ENCODE data around the gene GADD45G. TPM values are rescaled to one million over a fixed set of nuclear protein-coding genes. Genes with fewer than 3 reads are reported as not detected.

GADD45G gene
- total RNA-seq, 1 donor from 2014 or later, result 5.2 TPM

DNA sequence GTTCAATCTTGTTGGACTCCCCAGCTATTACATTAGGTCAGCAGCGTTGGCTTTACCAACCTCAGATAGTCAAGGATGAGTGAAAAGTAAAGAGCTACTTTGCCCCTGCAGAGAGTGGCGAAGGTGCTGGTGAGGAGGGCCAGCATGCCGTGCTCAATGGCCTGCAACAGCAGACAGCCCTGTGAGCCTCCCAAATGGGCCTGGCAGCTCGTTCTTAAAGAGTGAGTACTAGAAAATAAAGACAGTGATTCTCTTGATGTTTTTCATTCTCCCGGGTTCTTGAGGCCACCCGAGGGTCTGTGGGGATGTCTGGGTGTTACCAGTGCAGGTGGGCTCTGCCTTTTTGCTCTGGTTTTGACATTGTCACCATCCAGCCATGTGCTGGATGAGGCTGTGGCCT is 16.2 kb downstream of the GADD45G start:
- TF ChIP-seq, protein P1, sequence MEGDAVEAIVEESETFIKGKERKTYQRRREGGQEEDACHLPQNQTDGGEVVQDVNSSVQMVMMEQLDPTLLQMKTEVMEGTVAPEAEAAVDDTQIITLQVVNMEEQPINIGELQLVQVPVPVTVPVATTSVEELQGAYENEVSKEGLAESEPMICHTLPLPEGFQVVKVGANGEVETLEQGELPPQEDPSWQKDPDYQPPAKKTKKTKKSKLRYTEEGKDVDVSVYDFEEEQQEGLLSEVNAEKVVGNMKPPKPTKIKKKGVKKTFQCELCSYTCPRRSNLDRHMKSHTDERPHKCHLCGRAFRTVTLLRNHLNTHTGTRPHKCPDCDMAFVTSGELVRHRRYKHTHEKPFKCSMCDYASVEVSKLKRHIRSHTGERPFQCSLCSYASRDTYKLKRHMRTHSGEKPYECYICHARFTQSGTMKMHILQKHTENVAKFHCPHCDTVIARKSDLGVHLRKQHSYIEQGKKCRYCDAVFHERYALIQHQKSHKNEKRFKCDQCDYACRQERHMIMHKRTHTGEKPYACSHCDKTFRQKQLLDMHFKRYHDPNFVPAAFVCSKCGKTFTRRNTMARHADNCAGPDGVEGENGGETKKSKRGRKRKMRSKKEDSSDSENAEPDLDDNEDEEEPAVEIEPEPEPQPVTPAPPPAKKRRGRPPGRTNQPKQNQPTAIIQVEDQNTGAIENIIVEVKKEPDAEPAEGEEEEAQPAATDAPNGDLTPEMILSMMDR (IDR thresholded peaks at IDR 0.05; ENCODE audit: insufficient read depth, low read depth, low read length), result no peak
- no peak for TF ChIP-seq EZH2 (IDR thresholded peaks at IDR 0.05; ENCODE audit: insufficient read depth, low read length)
- H3K9me3 ChIP-seq (ENCODE audit: insufficient read depth, low read depth, low read length), result no peaks in the 10 kb centered on the region

DNA sequence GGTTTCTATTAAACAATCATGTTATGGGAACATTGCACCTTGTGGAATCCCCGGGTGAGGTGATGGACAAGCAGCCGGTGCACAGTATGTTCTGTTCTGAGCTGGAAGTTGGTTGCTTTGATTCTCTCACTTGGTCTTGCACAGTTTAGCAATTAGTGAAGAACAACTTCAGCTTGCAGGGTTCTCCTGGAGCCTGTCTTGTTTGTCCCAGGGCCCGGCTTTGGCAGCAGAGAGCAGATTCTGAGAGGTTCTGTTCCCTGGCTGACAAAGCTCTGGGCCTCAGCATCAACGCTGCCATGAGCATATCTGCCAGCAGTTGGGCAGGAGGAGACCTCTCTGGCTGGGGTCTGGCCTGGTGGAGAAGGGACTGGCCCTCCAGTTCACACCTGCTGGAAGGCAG is 16.9 kb downstream of the GADD45G start:
- Histone ChIP-seq H3K4me2 (ENCODE audit: low read length) (no peak overlapping the region), H3K27me3 (ENCODE audit: insufficient read depth, low read length) (peaks cover 12% of the 10 kb centered on the region), H2AFZ (ENCODE audit: low read depth, low read length) (no peak overlapping the region), H3K4me3 (ENCODE audit: insufficient read depth, low read depth, low read length) (no peak overlapping the region), H3K36me3 (ENCODE audit: insufficient read depth, low read length) (no peaks in the 10 kb centered on the region), H3K9ac (ENCODE audit: low read length) (no peak overlapping the region), H3K27ac (ENCODE audit: low read depth, low read length) (no peak overlapping the region), H4K20me1 (ENCODE audit: insufficient read depth, low read length) (no peaks in the 10 kb centered on the region), H3K79me2 (ENCODE audit: insufficient read depth, low read length) (no peaks in the 10 kb centered on the region), H3K4me1 (ENCODE audit: insufficient read depth, low read length) (no peaks in the 10 kb centered on the region), H3K9me3 (ENCODE audit: insufficient read depth, low read depth, low read length) (no peaks in the 10 kb centered on the region)
- Mint-ChIP-seq H3K36me3 (ENCODE audit: low read depth, unreplicated experiment) (no peaks in the 10 kb centered on the region), H3K4me3 (ENCODE audit: unreplicated experiment) (no peak overlapping the region), H3K27ac (ENCODE audit: unreplicated experiment) (no peak overlapping the region), H3K27me3 (ENCODE audit: low read depth, unreplicated experiment) (peaks cover 85% of the 10 kb centered on the region), H3K9me3 (ENCODE audit: unreplicated experiment) (peaks cover 5% of the 10 kb centered on the region), H3K4me1 (ENCODE audit: low read depth, unreplicated experiment) (peaks cover 5% of the 10 kb centered on the region)
- DNase-seq (ENCODE audit: low read depth) (no peak), FAIRE-seq (no peak)
- TF ChIP-seq, protein P1 (IDR thresholded peaks at IDR 0.05; ENCODE audit: insufficient read depth, low read depth, low read length), result no peak
- no peak for TF ChIP-seq EZH2 (IDR thresholded peaks at IDR 0.05; ENCODE audit: insufficient read depth, low read length)

More for the DNA sequence above, 16.2 kb downstream of the GADD45G start:
- peaks cover 5% of the 10 kb centered on the region for H3K9me3 Mint-ChIP-seq (ENCODE audit: unreplicated experiment)
- Histone ChIP-seq H3K27me3 (ENCODE audit: insufficient read depth, low read length) (peaks cover 12% of the 10 kb centered on the region), H3K36me3 (ENCODE audit: insufficient read depth, low read length) (no peaks in the 10 kb centered on the region), H3K27ac (ENCODE audit: low read depth, low read length) (no peak overlapping the region), H2AFZ (ENCODE audit: low read depth, low read length) (no peak overlapping the region), H3K4me1 (ENCODE audit: insufficient read depth, low read length) (no peaks in the 10 kb centered on the region), H3K4me2 (ENCODE audit: low read length) (no peak overlapping the region), H3K4me3 (ENCODE audit: insufficient read depth, low read depth, low read length) (no peak overlapping the region), H4K20me1 (ENCODE audit: insufficient read depth, low read length) (no peaks in the 10 kb centered on the region), H3K9ac (ENCODE audit: low read length) (no peak overlapping the region), H3K79me2 (ENCODE audit: insufficient read depth, low read length) (no peaks in the 10 kb centered on the region)
- H3K36me3 Mint-ChIP-seq (ENCODE audit: low read depth, unreplicated experiment), result no peaks in the 10 kb centered on the region
- DNase-seq (ENCODE audit: low read depth) (no peak), FAIRE-seq (no peak)
- H3K27me3 Mint-ChIP-seq (ENCODE audit: low read depth, unreplicated experiment), result peaks cover 85% of the 10 kb centered on the region
- H3K4me3 Mint-ChIP-seq (ENCODE audit: unreplicated experiment), result no peak overlapping the region
- peaks cover 5% of the 10 kb centered on the region for H3K4me1 Mint-ChIP-seq (ENCODE audit: low read depth, unreplicated experiment)
- no peak overlapping the region for H3K27ac Mint-ChIP-seq (ENCODE audit: unreplicated experiment)

DNA sequence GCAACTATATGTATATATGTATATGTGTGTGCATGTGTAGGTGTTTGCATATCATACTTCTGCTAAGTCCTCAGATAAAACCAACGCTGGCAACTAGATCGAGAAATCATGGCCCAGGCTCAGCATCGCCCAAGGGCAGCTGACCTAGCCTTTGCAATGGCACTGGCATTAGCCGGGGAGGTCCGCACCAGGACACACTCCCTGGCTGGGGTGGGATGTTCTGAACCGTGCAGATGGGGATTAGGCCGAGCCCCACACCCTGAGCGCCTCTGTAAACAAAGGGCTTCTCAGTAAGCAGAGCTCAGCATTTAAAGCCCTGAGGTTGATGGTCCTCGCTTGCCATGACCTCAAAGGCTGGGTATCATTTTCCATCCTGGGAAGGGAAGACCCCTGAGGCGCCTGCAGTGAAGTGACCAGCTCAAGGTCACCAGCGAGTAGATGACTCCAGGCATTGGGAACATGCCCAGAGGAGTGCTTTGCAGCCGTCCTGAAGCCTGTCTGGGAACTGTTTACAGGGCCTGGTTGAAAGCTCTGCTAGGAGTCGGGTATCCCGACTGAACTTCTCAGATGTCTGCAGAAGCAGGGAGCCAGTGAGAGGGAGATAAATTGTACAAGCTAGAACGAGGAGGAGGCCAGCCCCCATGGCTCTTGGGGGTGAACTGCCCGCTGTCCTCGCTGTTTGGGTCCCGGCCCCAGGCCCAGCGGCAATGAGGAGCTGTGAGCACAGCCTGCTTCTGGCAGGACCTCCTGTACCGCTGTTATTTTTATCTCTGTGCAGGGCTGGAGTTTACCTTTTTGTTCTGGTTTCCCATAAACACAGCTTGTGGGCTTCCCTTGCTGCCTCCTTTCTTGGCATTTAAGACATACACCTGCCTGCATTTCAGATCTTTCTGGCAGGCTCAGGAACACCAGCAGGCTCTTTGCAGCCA is 18.4 kb downstream of the GADD45G start:
- Mint-ChIP-seq H3K27ac (ENCODE audit: unreplicated experiment) (no peak overlapping the region), H3K27me3 (ENCODE audit: low read depth, unreplicated experiment) (peaks cover 88% of the 10 kb centered on the region), H3K4me1 (ENCODE audit: low read depth, unreplicated experiment) (peaks cover 5% of the 10 kb centered on the region), H3K4me3 (ENCODE audit: unreplicated experiment) (no peak overlapping the region), H3K9me3 (ENCODE audit: unreplicated experiment) (peaks cover 5% of the 10 kb centered on the region), H3K36me3 (ENCODE audit: low read depth, unreplicated experiment) (no peaks in the 10 kb centered on the region)
- FAIRE-seq (no peak), DNase-seq (ENCODE audit: low read depth) (no peak)
- TF ChIP-seq, protein P1 (IDR thresholded peaks at IDR 0.05; ENCODE audit: insufficient read depth, low read depth, low read length), result no peak
- TF ChIP-seq EZH2 (IDR thresholded peaks at IDR 0.05; ENCODE audit: insufficient read depth, low read length), result no peak
- Histone ChIP-seq H3K4me2 (ENCODE audit: low read length) (no peak overlapping the region), H4K20me1 (ENCODE audit: insufficient read depth, low read length) (no peaks in the 10 kb centered on the region), H2AFZ (ENCODE audit: low read depth, low read length) (no peak overlapping the region), H3K9ac (ENCODE audit: low read length) (no peak overlapping the region), H3K27ac (ENCODE audit: low read depth, low read length) (no peak overlapping the region), H3K4me3 (ENCODE audit: insufficient read depth, low read depth, low read length) (no peak overlapping the region), H3K9me3 (ENCODE audit: insufficient read depth, low read depth, low read length) (no peaks in the 10 kb centered on the region), H3K27me3 (ENCODE audit: insufficient read depth, low read length) (peaks cover 9% of the 10 kb centered on the region), H3K36me3 (ENCODE audit: insufficient read depth, low read length) (no peaks in the 10 kb centered on the region), H3K4me1 (ENCODE audit: insufficient read depth, low read length) (no peaks in the 10 kb centered on the region), H3K79me2 (ENCODE audit: insufficient read depth, low read length) (no peaks in the 10 kb centered on the region)

All from astrocyte (in vitro differentiated cells and primary cell).